Peyer's patch (tissue), 4 donors: Measurements from ENCODE around the gene QSER1.

Experiments
- CTCF ChIP-seq, 6 experiments: fragments of 450-650 bp in 4 of 6; fragments of 200-600 bp in 2 of 6; sonication (generic) in 1 of 6; IDR thresholded peaks; one replicate each; pipeline ENCODE4 v1.5.1; 2017 to 2019; ENCODE audit warnings: antibody characterized with exemption in 6 of 6, mild to moderate bottlenecking in 3 of 6, moderate library complexity in 1 of 6
- POLR2A ChIP-seq, 2 donors: fragments of 450-650 bp; IDR thresholded peaks; one replicate each; pipeline ENCODE4 v1.5.1; 2017; ENCODE audit warnings: antibody characterized with exemption in 2 of 2, mild to moderate bottlenecking in 2 of 2, moderate library complexity in 2 of 2

- TF ChIP-seq POLR2A (IDR thresholded peaks at IDR 0.05) (no peak), CTCF (IDR thresholded peaks at IDR 0.05) (no peak)
Observed at GRCh38 chr11:32883421-32883820, 9.2 kb upstream of the QSER1 start.
